GM10248 (cell line): Measurements from ENCODE around the gene PITX2.

ENCODE experiments used
- CTCF ChIA-PET: fragments of 300-600 bp; sonication (Branson Sonifier 250); formaldehyde crosslinking; extraction: SDS; loops from one replicate; lab custom pipeline; 2021; ENCODE audit warnings: antibody characterized with exemption; lab: Yijun Ruan, JAX
- POLR2A ChIA-PET: fragments of 350-650 bp; sonication (Branson Sonifier 250); formaldehyde crosslinking; extraction: SDS; loops from one replicate; lab custom pipeline; 2020; ENCODE audit warnings: antibody characterized with exemption; lab: Yijun Ruan, JAX
- DNase-seq: peaks from one replicate; pipeline ENCODE4 v3.0.0; 2012; ENCODE audit errors: extremely low spot score
- TF ChIP-seq, protein P1 (sequence below): IDR thresholded peaks from 2 replicates; pipeline ENCODE4 v1.5.1; 2012; ENCODE audit warnings: mild to moderate bottlenecking, low read depth; ENCODE audit errors: extremely low read depth, missing control alignments, control extremely low read depth

Gene PITX2

DNA sequence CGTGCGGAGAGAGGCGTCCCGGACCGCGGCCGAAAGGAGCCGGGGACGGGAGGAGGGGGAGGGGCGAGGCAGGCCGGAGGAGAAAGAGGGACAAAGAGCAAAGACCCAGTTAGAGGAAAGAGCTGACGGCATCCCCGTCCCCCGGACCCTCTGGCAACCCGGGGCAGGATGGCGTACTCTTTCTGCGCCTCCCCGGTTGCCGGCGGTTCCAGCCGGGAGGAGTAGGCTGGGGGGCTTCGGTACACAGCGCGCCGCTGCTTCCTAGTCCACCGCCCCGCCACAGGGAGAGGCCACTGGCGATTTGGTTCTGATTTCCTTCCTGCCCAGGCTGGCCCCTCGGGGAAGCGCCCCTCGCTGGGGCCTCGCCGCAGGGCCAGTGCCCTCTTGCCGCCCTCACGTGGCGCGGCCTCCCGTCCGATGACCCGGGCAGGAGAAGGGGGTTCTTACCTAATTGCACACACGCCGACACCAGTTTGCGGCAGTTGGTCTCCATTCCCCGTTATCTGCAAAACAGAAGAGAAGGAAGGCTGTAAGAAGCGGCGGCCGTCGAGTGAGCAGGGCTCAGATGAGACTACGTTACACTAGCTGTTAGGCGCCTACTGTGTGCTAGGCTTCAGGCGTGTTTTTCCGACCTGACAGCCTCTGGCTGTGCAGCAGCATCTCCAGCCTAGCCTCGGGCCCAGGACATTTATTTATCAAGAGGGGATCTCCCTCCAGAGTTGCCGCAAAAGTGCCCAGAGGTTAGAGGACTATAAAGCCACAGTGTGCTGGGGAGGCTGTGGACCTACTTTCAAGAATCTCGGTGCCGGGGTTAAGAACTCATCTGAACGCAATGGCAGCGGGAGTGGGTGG is 9.9 kb upstream of the PITX2 start:
- CTCF ChIA-PET: interaction anchor here (1.4 to 2.5 kb wide), 3 partner anchors 9 to 650 kb away, joined by 4 to 7 read pairs (median 6); no protein-coding TSS in a partner anchor

DNA sequence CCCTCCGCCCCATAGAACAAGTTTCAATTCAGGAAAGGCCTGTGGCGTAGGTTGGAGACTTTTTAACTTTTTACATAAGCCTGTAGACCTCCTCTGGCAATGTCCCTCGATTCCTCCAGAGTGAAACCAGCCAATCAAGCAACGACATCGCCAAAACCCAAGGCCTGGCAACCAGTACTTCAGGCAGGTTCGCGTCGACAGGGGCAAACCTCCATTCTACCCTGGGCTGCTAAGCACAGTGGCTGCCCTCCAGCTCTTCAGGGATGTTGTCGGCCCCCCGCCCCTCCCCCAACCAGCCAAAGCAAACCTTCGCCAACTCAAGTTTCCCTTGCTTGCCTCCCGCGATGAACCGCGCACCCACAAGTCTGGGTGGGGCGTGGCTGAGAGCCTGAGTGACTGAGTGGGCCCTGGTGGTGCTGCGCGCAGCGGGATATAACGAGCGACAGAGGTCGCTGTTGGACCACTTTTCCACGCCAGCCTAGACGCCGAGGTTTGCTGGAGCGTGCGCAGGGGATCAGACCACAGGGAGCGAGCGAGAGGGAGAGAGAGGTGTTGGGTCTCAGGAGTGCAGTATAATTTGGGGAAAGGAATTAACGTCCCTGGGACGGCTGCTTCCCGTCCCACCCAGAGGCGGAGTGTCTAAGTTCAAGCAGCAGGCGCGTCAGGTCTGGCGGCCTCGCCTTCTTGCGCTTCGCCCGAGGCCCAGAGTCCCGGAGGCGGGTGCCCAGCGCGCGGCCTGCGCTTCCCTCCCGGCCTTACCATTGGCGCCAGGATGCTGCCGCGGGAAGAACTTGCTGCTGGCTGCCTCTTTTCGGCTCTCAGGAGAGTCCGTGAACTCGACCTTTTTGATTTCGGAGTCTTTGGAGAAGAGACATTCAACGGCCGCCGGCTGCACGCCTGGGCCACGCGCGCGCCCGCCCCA is 9.0 kb upstream of the PITX2 start:
- CTCF ChIA-PET: interaction anchor here (0.8 to 2.5 kb wide), 6 partner anchors 8 to 654 kb away, joined by 3 to 9 read pairs (median 4); no protein-coding TSS in a partner anchor
- peak; percentile 81 for DNase-seq

More for the DNA sequence above, 9.9 kb upstream of the PITX2 start:
- no peak for DNase-seq
- POLR2A ChIA-PET: no interaction called here
- TF ChIP-seq, protein P1, sequence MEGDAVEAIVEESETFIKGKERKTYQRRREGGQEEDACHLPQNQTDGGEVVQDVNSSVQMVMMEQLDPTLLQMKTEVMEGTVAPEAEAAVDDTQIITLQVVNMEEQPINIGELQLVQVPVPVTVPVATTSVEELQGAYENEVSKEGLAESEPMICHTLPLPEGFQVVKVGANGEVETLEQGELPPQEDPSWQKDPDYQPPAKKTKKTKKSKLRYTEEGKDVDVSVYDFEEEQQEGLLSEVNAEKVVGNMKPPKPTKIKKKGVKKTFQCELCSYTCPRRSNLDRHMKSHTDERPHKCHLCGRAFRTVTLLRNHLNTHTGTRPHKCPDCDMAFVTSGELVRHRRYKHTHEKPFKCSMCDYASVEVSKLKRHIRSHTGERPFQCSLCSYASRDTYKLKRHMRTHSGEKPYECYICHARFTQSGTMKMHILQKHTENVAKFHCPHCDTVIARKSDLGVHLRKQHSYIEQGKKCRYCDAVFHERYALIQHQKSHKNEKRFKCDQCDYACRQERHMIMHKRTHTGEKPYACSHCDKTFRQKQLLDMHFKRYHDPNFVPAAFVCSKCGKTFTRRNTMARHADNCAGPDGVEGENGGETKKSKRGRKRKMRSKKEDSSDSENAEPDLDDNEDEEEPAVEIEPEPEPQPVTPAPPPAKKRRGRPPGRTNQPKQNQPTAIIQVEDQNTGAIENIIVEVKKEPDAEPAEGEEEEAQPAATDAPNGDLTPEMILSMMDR: no peak

DNA sequence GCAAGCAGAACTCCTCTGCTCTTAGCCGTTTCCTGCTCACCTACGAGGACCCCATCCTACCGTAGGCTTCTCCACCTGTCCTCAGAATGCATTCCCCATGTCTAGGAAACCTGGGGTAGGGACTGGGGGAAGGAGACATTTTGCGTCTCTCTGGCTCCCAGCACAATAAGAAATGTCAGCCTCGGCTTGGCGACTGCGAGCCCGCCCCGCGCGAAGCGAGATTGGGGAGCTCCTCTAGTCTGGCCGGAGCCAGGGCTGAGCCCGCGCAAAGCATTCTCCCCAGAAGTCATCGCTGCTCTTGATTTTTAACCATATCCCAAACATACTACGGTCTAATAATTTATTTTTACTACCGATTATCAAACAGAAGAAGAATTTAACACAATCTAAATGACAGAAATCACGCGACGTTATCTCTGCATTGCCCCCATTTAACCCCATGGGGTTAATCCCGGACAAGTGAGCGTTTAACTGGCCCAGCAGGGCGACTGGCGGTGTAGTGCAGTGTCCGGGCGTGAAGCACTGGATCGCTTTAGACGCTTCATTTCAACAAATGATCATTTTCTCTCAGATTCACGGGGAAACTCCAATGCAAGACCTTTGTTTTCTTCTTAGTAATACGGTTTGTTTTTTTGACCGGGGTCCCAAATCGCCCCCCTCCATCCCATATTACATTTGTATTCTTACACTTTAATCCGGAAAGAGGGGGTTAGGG is 8.0 kb upstream of the PITX2 start:
- DNase-seq: no peak
- POLR2A ChIA-PET: no interaction called here
- TF ChIP-seq, protein P1: no peak
- CTCF ChIA-PET: interaction anchor here (0.8 to 1.7 kb wide), 5 partner anchors 9 to 655 kb away, joined by 3 to 9 read pairs (median 3); no protein-coding TSS in a partner anchor

More for the DNA sequence above, 9.0 kb upstream of the PITX2 start:
- POLR2A ChIA-PET: no interaction called here
- TF ChIP-seq, protein P1: peak; percentile 74

DNA sequence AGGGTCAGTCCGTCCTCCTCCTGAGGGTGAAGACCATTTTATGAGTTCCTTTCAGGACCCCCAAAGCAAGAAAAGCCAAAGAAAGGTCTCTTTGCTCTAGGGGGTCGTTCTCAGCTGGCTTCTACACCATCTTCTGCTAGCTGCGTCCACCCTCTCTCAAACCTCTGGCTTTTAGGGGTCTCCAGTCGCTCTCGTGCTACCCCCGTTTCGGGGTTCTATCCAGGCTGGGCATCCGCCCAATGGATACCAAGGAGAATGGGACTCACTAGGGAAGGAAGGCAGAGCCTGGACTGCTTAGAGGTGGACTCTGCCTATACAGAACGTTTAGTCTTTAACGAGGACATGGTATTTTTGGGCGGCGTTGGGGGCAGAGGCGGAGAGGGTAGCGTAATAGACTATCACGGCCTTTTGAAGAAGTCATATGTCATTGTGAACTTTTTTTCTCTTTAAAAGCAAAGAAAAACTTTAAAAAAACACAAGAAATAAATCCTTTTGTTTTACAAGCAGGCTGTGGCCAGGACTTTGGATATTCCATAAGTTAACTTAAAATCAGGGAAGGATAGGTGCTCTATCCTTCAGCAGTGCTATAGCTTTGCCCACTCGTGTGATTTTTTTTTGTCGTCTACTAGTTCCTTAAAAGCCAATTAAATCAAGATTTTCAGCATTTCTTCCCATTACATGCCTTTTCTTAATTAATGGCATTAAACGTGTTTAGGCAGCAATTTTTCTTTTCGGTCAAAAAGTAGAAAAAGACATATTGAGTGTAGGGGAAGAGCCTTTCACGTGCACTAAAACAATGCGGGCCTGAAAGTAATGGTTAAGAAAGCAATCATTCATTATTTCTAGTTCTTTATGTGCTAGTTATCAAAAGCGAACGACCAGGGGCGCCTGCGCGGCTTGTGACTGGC is 7.2 kb upstream of the PITX2 start:
- ChIA-PET CTCF (interaction anchor here (1.6 to 1.7 kb wide), 2 partner anchors 10 to 652 kb away, joined by 5 to 9 read pairs; no protein-coding TSS in a partner anchor), POLR2A (no interaction called here)
- DNase-seq: no peak
- TF ChIP-seq, protein P1: no peak

DNA sequence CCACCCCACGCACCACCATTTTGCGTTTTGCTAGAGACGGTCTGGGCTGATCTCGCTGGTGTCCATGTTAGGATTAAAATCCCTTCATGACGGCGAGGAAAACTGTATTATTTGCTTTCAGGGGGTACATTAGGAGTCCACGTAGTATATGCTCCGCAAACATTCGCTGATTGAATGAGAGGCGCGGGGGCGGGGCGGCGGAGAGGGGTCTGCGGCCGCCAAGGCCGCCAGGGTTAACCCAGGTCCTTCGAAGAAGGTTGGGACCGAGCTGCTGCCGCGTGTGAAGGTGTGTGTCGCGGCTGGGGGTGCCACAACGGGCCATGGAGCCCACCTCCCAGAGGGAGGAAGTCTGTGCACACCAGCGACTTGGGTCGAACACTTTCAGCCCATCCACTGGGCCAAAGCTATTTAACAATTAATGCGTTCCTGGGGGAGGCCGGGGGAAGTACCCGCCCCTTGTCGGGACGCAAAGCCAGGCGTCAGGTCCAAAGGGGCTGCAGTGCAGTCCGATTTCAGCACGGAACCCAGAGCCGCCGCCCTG is 6.4 kb upstream of the PITX2 start:
- ChIA-PET CTCF (no interaction called here), POLR2A (no interaction called here)
- TF ChIP-seq, protein P1: no peak
- no peak for DNase-seq
